VCaP (cell line): Measurements from ENCODE around the gene SNX32.
A peak's percentile ranks its signal among the peaks of the same experiment; 100 is the strongest.

Source experiments
- H3K27ac ChIP-seq: fragments of 450-650 bp; 2 replicates; pipeline ENCODE4 v1.5.1; 2017
- CTCF ChIP-seq: fragments of 450-650 bp; conservative IDR thresholded peaks from 2 replicates; pipeline ENCODE4 v1.5.1; 2017; ENCODE audit warnings: mild to moderate bottlenecking, moderate library complexity

SNX32 gene

GRCh38 chr11:65884716-65885092 lies 50.9 kb downstream of the SNX32 start:
- H3K27ac ChIP-seq: peak overlapping the region; percentile 94
- TF ChIP-seq CTCF: peak; percentile 100

- H3K27ac ChIP-seq: peak overlapping the region; percentile 94; the same call in 1 of the 2 replicates
- no peak for TF ChIP-seq CTCF
These were observed 51.5 kb downstream of the SNX32 start for GRCh38 chr11:65885231-65885630.

- no peak for TF ChIP-seq CTCF
- H3K27ac ChIP-seq: peak overlapping the region; percentile 94
These were observed 52.2 kb downstream of the SNX32 start for GRCh38 chr11:65885808-65886536.

- H3K27ac ChIP-seq: peak overlapping the region; percentile 94
- no peak for TF ChIP-seq CTCF
These were observed 53.3 kb downstream of the SNX32 start for GRCh38 chr11:65886826-65887722.

GRCh38 chr11:65887723-65888162 lies 54.0 kb downstream of the SNX32 start:
- peak overlapping the region; percentile 94 for H3K27ac ChIP-seq
- TF ChIP-seq CTCF: no peak

- H3K27ac ChIP-seq: peak within 1 kb of the TSS; percentile 94
- TF ChIP-seq CTCF: peak; percentile 100
These were observed 54.5 kb downstream of the SNX32 start, which contains the start of gene FIBP for GRCh38 chr11:65888163-65888814. Gene FIBP, minus strand, starts transcription at chr11:65888471. Its CDS starts 53 bp downstream, at chr11:65888418.
